Tongue (tissue), 2 donors: Measurements from ENCODE around the gene MED15. TPM values are rescaled to one million over a fixed set of nuclear protein-coding genes. Genes with fewer than 3 reads are reported as not detected.
A peak's percentile ranks its signal among the peaks of the same experiment; 100 is the strongest.

Experiments
- DNase-seq: peaks from one replicate; pipeline ENCODE4 v3.0.0-alpha.2; 2015
- total RNA-seq: library from RNA; depleted of rRNA; stranded (reverse); fragments of >200 nt; gene quantifications from one replicate; pipeline ENCODE4 v1.2.3, GENCODE V29; 2014

The MED15 gene
- total RNA-seq, 1 donor from 2014 or later: 38.5 TPM

DNA sequence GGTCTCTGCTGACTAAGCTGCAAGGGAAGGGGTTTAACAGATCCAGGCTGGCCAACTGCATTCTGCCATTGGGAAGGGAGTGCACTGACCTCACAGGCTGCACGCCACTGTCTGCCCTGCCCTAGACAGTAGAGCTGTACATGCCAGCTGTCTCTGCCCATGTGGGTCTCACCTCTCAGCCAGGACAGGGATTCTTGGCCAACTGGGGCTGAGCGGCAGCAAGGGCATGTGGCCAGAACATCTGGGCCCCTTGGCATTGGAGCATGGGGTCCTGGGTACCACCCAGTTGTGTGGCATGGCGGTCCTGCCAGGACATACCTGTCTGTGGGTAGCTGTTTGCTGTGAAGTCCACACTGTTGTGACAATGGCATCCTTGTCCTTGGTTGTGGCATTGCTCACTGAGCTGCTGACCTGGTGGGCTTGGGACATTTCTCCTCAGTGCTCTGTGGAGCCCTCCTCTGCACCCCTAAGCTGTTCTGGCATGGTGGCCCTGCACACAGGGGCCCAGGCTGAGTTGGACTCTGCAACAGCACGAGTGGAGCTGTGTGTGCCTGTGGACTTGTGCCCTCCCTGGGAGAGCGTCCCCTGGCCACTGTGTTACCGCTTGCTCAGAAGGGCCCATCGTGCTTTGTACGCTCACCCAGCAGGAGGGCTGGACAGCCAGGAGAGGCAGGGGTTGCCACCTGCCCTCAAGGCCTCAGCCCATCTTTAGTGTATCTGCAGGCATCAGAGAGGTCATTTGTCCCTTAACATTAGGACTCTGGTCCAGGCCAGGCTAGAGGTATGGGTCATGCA, 46.7 kb downstream of the MED15 start:
- peak; percentile 56 for DNase-seq

GRCh38 chr22:20554824-20555223, 47.4 kb downstream of the MED15 start:
- no peak for DNase-seq

DNA sequence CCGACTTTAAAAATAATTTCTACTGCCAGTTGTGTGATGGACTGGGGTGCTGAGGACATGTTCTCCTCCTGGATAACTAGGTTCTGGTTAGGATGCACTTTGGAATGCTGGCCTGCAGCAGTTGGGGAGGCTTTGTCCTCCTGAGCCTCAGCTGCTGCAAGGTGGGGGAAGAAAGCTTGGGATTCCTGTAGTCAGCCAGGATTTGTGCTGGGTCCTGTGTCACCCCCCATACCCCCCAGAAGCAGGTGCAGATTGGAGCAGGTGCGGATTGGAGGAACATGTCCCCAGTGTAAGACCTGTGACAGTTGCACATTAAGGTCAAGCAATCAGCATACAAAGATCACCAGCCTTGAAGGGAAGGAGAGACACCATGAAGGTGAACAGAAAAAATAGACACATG, 51.1 kb downstream of the MED15 start:
- DNase-seq: peak; percentile 32

GRCh38 chr22:20559174-20559760, 51.9 kb downstream of the MED15 start:
- no peak for DNase-seq

GRCh38 chr22:20560716-20561115, 53.3 kb downstream of the MED15 start:
- DNase-seq: no peak

- no peak for DNase-seq
Observed at GRCh38 chr22:20561882-20562281, 54.5 kb downstream of the MED15 start.

- DNase-seq: no peak
Observed at GRCh38 chr22:20562607-20563465, 55.4 kb downstream of the MED15 start.

DNA sequence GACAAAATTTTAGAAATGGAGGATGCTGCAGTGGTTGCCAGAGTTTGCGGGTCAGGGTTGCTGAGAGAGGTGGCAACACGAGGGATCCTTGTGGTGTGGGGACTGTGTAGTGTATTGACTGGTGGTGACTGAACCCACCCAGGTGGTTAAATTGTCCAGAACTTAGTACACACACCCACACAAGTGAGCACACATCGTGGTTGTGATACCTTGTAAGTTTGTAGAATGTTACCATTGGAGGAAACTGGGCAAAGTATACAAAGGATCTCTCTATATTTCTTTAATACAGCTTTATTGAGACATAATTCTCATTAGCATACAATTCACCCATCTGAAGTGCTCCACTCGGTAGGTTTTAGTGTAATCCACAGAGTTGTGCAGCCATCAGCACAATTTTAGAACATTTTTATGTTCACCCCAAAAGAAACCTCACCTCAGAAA, 56.1 kb downstream of the MED15 start:
- DNase-seq: no peak

DNA sequence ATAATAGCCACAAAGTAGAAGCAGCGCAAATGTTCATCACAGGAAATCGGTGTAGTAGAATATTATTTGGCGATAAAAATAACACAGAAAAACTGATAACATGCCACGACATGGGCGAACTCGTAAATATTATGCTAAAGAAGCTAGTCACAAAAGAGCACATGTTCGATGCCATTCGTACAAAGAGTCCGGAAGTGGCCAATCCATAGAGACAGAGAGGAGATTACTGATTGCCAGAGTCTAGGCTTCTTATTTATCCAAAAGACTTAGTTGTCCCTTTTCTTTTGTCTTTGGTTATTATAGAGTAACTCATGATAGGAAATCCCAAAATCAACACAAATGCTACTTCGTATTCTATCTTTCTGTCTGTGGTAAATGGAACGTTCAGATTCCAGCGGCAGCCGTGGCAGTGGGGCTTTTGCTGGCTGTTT, 56.5 kb downstream of the MED15 start:
- DNase-seq: no peak

DNA sequence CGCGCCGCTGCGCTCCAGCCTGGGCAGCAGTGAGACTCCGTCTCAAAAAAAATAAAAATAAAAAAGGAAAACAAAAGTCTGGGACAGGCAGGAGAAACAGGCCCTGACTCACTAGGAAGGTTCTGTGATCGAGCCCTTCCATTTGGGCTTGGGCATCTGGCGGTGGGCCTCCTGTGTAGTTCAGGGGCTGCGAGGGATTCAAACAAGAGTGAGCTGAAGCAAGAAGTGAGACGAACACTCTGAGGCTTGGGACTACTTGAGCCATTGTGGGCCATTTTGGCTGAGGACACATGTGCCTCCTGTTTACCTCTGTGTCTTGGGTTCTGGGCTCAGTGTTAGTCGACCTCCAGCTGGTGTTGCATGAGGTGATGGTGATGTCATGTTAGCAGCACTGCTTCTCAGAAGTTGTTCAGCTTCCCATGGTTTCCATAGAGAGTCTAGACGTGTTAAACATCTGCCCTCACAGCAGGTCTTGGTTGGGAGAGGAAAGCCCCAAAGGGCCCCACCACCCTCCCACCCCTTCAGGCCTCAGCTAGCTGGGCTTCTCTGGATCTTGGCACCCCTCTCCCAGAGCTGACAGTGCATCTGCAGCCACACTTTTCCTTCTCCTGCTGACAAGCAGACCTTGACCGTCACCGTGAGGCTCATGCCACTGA, 57.8 kb downstream of the MED15 start:
- no peak for DNase-seq

DNA sequence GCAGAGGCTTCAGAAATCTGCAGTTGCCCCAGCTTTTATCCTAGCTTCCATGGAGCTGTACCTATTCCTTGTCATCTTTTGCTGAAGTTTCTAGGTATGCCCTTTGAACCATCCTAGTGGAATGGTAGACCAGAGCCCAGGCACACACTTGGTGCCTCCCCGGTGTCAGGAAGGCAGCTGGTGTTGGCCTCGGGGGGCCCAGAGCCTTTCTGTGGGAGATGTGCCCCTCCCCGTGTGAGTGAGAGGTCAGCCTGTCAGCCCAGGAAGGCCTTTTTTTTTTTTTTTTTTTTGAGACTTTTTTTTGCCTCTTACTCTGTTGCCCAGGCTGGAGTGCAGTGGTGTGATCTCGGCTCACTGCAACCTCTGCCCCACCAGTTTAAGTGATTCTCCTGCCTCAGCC, 58.4 kb downstream of the MED15 start:
- DNase-seq: no peak

GRCh38 chr22:20566420-20567260, 59.2 kb downstream of the MED15 start:
- peak; percentile 48 for DNase-seq

DNA sequence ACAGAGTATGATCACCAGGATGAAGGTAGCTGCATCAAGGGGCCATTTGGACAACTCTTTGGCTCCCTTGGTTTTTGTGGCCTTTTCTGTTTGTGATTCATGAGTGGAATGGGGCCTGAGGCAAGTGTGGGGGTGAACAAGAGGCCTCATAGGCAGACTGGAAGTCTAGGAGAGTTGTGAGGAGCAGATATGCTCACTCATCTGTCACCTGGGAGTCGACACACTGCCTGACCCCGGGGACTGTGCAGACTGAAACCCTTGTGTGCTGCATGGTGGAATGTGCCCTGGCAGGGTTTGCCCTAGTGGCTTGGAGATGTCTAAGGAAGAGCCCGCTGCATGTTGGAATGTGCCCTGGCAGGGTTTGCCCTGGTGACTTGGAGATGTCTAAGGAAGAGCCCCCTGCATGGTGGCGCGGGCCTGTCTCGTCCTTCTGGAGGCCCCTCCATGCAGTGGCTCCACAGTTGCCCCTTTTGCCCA, 60.0 kb downstream of the MED15 start:
- no peak for DNase-seq

- no peak for DNase-seq
Observed at GRCh38 chr22:20567993-20568417, 60.6 kb downstream of the MED15 start.

DNA sequence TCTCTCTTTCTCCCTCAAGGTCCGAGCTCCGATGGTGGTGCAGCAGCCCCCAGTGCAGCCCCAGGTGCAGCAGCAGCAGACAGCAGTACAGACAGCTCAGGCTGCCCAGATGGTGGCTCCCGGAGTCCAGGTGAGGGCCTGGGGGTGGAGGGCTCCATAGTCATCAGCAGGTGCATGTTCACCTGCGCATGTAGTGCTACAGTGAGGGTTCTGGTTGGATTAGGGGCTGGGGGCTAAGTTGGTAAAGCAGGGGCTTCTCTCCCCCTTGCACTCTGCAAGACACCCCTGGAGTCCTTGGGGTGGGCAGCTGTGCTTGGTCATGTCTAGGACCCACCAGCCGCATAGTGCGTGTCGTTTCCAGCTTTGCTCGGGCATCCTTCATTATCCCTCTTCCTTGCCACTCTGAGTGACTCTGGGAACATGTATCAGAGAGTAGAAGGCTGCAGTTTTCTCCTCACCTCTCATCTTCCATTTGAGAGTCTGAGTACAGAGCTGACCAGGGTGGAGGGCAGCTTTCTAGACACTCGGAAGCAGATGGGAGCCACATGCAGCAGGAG, 61.2 kb downstream of the MED15 start:
- no peak for DNase-seq

- DNase-seq: peak; percentile 50
Observed at GRCh38 chr22:20569059-20570058, 61.9 kb downstream of the MED15 start.

GRCh38 chr22:20571078-20571503, 63.7 kb downstream of the MED15 start:
- DNase-seq: no peak

- no peak for DNase-seq
Observed at GRCh38 chr22:20571531-20572007, 64.2 kb downstream of the MED15 start.

GRCh38 chr22:20572132-20572802, 64.9 kb downstream of the MED15 start:
- no peak for DNase-seq
